Epithelial cell of esophagus (primary cell): ENCODE results near the gene CREB5.

Experiments
- DNase-seq: peaks from one replicate; pipeline ENCODE4 v3.0.0; 2010; ENCODE audit warnings: low read depth
- H3K4me3 ChIP-seq: 2 replicates; pipeline ENCODE4 v1.5.1; 2011; ENCODE audit warnings: mild to moderate bottlenecking, low read length, control low read depth
- CTCF ChIP-seq: IDR thresholded peaks from 2 replicates; pipeline ENCODE4 v1.5.1; 2011; ENCODE audit warnings: low read depth, mild to moderate bottlenecking, low read length, control low read depth, inconsistent platforms; ENCODE audit not compliant: insufficient read depth; ENCODE audit errors: missing control alignments

The CREB5 gene

GRCh38 chr7:28423112-28423511 is 10.8 kb downstream of the CREB5 start:
- TF ChIP-seq CTCF, result no peak
- no peak for DNase-seq
- H3K4me3 ChIP-seq, result no peak overlapping the region

- H3K4me3 ChIP-seq, result no peak overlapping the region
- no peak for DNase-seq
- TF ChIP-seq CTCF, result no peak
These were observed 11.7 kb downstream of the CREB5 start for GRCh38 chr7:28423918-28424514.

- DNase-seq, result no peak
- no peak overlapping the region for H3K4me3 ChIP-seq
- TF ChIP-seq CTCF, result no peak
These were observed 13.2 kb downstream of the CREB5 start for GRCh38 chr7:28425496-28425895.

- H3K4me3 ChIP-seq, result no peak overlapping the region
- no peak for TF ChIP-seq CTCF
- no peak for DNase-seq
These were observed 14.9 kb downstream of the CREB5 start for GRCh38 chr7:28427236-28427635.

- no peak for DNase-seq
- H3K4me3 ChIP-seq, result no peak overlapping the region
- TF ChIP-seq CTCF, result no peak
These were observed 18.3 kb downstream of the CREB5 start for GRCh38 chr7:28430616-28431015.

- TF ChIP-seq CTCF, result no peak
- no peak for DNase-seq
- no peak overlapping the region for H3K4me3 ChIP-seq
These were observed 19.8 kb downstream of the CREB5 start for GRCh38 chr7:28432105-28432504.

- no peak for TF ChIP-seq CTCF
These were observed 20.7 kb downstream of the CREB5 start for GRCh38 chr7:28433039-28433438.

More at GRCh38 chr7:28433039-28433438, 20.7 kb downstream of the CREB5 start:
- no peak for DNase-seq
- H3K4me3 ChIP-seq, result no peak overlapping the region
